HG03558 (cell line): ENCODE results near the gene ATP4A.

Experiments used
- ATAC-seq: cut with Tn5 transposase; IDR thresholded peaks from one replicate; pipeline ENCODE4 v1.9.1; 2021; ENCODE audit warnings: moderate number of reproducible peaks; ENCODE audit not compliant: unreplicated experiment; ENCODE audit errors: extremely low read depth

The ATP4A gene

GRCh38 chr19:35529241-35530218 lies 33.9 kb downstream of the ATP4A start:
- no peak for ATAC-seq

GRCh38 chr19:35528218-35529038 lies 35.0 kb downstream of the ATP4A start, which contains the start of gene SBSN:
SBSN (minus strand) TSS chr19:35528311; CDS start chr19:35528281, 30 bp downstream.
- ATAC-seq: no peak

- ATAC-seq: no peak
Observed at GRCh38 chr19:35525873-35526272, 37.6 kb downstream of the ATP4A start.

- ATAC-seq: no peak
Observed at GRCh38 chr19:35524181-35524837, 39.1 kb downstream of the ATP4A start.

GRCh38 chr19:35522745-35523327 lies 40.6 kb downstream of the ATP4A start:
- ATAC-seq: no peak

GRCh38 chr19:35521124-35521743 lies 42.2 kb downstream of the ATP4A start:
- no peak for ATAC-seq

GRCh38 chr19:35519291-35519690 lies 44.2 kb downstream of the ATP4A start:
- ATAC-seq: no peak

- ATAC-seq: no peak
Observed at GRCh38 chr19:35518313-35518712, 45.1 kb downstream of the ATP4A start.

GRCh38 chr19:35517342-35517741 lies 46.1 kb downstream of the ATP4A start:
- no peak for ATAC-seq

GRCh38 chr19:35516310-35516709 lies 47.1 kb downstream of the ATP4A start:
- ATAC-seq: no peak

GRCh38 chr19:35514282-35514809 lies 49.1 kb downstream of the ATP4A start:
- ATAC-seq: no peak

- ATAC-seq: no peak
Observed at GRCh38 chr19:35513628-35514281, 49.7 kb downstream of the ATP4A start, which contains the start of gene DMKN. DMKN (minus strand) TSS chr19:35513649; CDS start chr19:35513475, 174 bp downstream.

GRCh38 chr19:35512831-35513627 lies 50.4 kb downstream of the ATP4A start:
- no peak for ATAC-seq

GRCh38 chr19:35511337-35511736 lies 52.1 kb downstream of the ATP4A start:
- no peak for ATAC-seq

- no peak for ATAC-seq
Observed at GRCh38 chr19:35510626-35510964, 52.9 kb downstream of the ATP4A start.

- ATAC-seq: no peak
Observed at GRCh38 chr19:35509861-35510625, 53.4 kb downstream of the ATP4A start.

- no peak for ATAC-seq
Observed at GRCh38 chr19:35509018-35509652, 54.3 kb downstream of the ATP4A start.
